Fibroblast of lung (primary cell): ENCODE data around the gene TSSK2. TPM values are rescaled to one million over a fixed set of nuclear protein-coding genes. Genes with fewer than 3 reads are reported as not detected.

Source experiments
- DNase-seq, 2 donors: peaks; one replicate each; pipeline versions ENCODE4 v3.0.0 to v3.0.0-alpha.2; 2010; ENCODE audit warnings: low read depth in 2 of 2
- H2AFZ ChIP-seq: 2 replicates; pipeline ENCODE4 v1.5.1; 2012; ENCODE audit warnings: low read length, control low read depth, inconsistent platforms
- H3K27ac ChIP-seq: 2 replicates; pipeline ENCODE4 v1.5.1; 2011; ENCODE audit warnings: low read length, control low read depth; ENCODE audit not compliant: insufficient read depth
- H3K27me3 ChIP-seq: 2 replicates; pipeline ENCODE4 v1.5.1; 2011; ENCODE audit warnings: mild to moderate bottlenecking, low read length; ENCODE audit not compliant: control insufficient read depth, insufficient read depth
- H3K36me3 ChIP-seq: 2 replicates; pipeline ENCODE4 v1.5.1; 2011; ENCODE audit warnings: low read length; ENCODE audit not compliant: control insufficient read depth, insufficient read depth
- H3K4me1 ChIP-seq: 2 replicates; pipeline ENCODE4 v1.5.1; 2011; ENCODE audit warnings: low read length; ENCODE audit not compliant: control insufficient read depth, insufficient read depth; ENCODE audit errors: extremely low read depth
- H3K4me2 ChIP-seq: 2 replicates; pipeline ENCODE4 v1.5.1; 2011; ENCODE audit warnings: low read length, control low read depth; ENCODE audit not compliant: insufficient read depth; ENCODE audit errors: extremely low read depth
- H3K4me3 ChIP-seq, 4 experiments: fragments of 200-600 bp in 1 of 4; sonication (generic) in 1 of 4; replicated peaks in 1 of 4; 2 replicates each; pipeline ENCODE4 v1.5.1; 2011 to 2016; ENCODE audit warnings: low read length in 4 of 4, low read depth in 3 of 4, mild to moderate bottlenecking in 3 of 4, control low read depth in 2 of 4, inconsistent platforms in 1 of 4, mixed read lengths in 1 of 4; ENCODE audit not compliant: insufficient read depth in 1 of 4; ENCODE audit errors: control extremely low read depth in 1 of 4
- H3K79me2 ChIP-seq: 2 replicates; pipeline ENCODE4 v1.5.1; 2012; ENCODE audit warnings: mild to moderate bottlenecking, low read length, inconsistent platforms; ENCODE audit not compliant: control insufficient read depth, insufficient read depth
- H3K9ac ChIP-seq: 2 replicates; pipeline ENCODE4 v1.5.1; 2011; ENCODE audit warnings: mild to moderate bottlenecking, low read length, control low read depth; ENCODE audit not compliant: insufficient read depth
- H3K9me3 ChIP-seq: 2 replicates; pipeline ENCODE4 v1.5.1; 2012; ENCODE audit warnings: low read depth, low read length; ENCODE audit not compliant: control insufficient read depth, insufficient read depth
- H4K20me1 ChIP-seq: 2 replicates; pipeline ENCODE4 v1.5.1; 2011; ENCODE audit warnings: low read length; ENCODE audit not compliant: control insufficient read depth, insufficient read depth; ENCODE audit errors: extremely low read depth
- CTCF ChIP-seq, 2 donors: IDR thresholded peaks in 1 of 2; conservative IDR thresholded peaks in 1 of 2; 1 replicate in 1 of 2; 2 replicates in 1 of 2; pipeline ENCODE4 v1.5.1; 2011 to 2012; ENCODE audit warnings: low read length in 2 of 2, control low read depth in 1 of 2, inconsistent platforms in 1 of 2, low read depth in 1 of 2, mild to moderate bottlenecking in 1 of 2
- EZH2 ChIP-seq: IDR thresholded peaks from 2 replicates; pipeline ENCODE4 v1.5.1; 2012; ENCODE audit warnings: low read length, control low read depth, mild to moderate bottlenecking; ENCODE audit errors: missing control alignments
- polyA plus RNA-seq, 2 donors: library from polyadenylated mRNA; depleted of rRNA in 1 of 2; stranded (reverse) in 1 of 2; unstranded in 1 of 2; fragments of >200 nt; gene quantifications; 2 replicates each; pipeline ENCODE4 v1.2.1, GENCODE V29; 2011 to 2012; ENCODE audit warnings: missing spikeins in 1 of 2
- total RNA-seq: library from RNA; depleted of rRNA; stranded (reverse); fragments of >200 nt; gene quantifications from 2 replicates; pipeline ENCODE4 v1.2.1, GENCODE V29; 2014

Gene TSSK2
- total and polyA plus RNA-seq, 2 donors (not counting 1 experiment from before 2014, with no cell fraction given) = not detected

- peaks cover 2% of the 10 kb centered on the region for H4K20me1 ChIP-seq
- no peak overlapping the region for H3K27ac ChIP-seq
- H3K4me3 ChIP-seq = no peak overlapping the region
- H3K9me3 ChIP-seq = no peaks in the 10 kb centered on the region
- H3K27me3 ChIP-seq = no peaks in the 10 kb centered on the region
- H3K79me2 ChIP-seq = peaks cover 64% of the 10 kb centered on the region
- no peaks in the 10 kb centered on the region for H3K4me1 ChIP-seq
- H3K4me2 ChIP-seq = no peak overlapping the region
- no peaks in the 10 kb centered on the region for H3K36me3 ChIP-seq
- DNase-seq = no peak
- no peak overlapping the region for H3K9ac ChIP-seq
- H2AFZ ChIP-seq = no peak overlapping the region
- TF ChIP-seq EZH2 = no peak
- no peak for TF ChIP-seq CTCF (conservative IDR thresholded peaks at IDR 0.05 in 1 of 2, IDR thresholded peaks at IDR 0.05 in 1 of 2; ENCODE audit: low read depth in 1 of 2, low read length in 2 of 2)
Measured at GRCh38 chr22:19113429-19113828, 17.7 kb upstream of the TSSK2 start.

GRCh38 chr22:19114984-19115552 lies 16.0 kb upstream of the TSSK2 start:
- Histone ChIP-seq H3K27me3 (no peaks in the 10 kb centered on the region), H4K20me1 (peaks cover 2% of the 10 kb centered on the region), H3K36me3 (peaks cover 4% of the 10 kb centered on the region), H3K9me3 (no peaks in the 10 kb centered on the region), H3K4me1 (no peaks in the 10 kb centered on the region), H3K9ac (no peak overlapping the region), H3K4me2 (no peak overlapping the region), H2AFZ (no peak overlapping the region), H3K4me3 (no peak overlapping the region), H3K79me2 (peaks cover 70% of the 10 kb centered on the region), H3K27ac (no peak overlapping the region)
- DNase-seq = no peak
- no peak for TF ChIP-seq EZH2
- no peak for TF ChIP-seq CTCF (conservative IDR thresholded peaks at IDR 0.05 in 1 of 2, IDR thresholded peaks at IDR 0.05 in 1 of 2; ENCODE audit: low read depth in 1 of 2, low read length in 2 of 2)

GRCh38 chr22:19115628-19116027 lies 15.5 kb upstream of the TSSK2 start:
- H3K9me3 ChIP-seq = no peaks in the 10 kb centered on the region
- H3K36me3 ChIP-seq = peaks cover 6% of the 10 kb centered on the region
- TF ChIP-seq EZH2 (no peak), CTCF (conservative IDR thresholded peaks at IDR 0.05 in 1 of 2, IDR thresholded peaks at IDR 0.05 in 1 of 2; ENCODE audit: low read depth in 1 of 2, low read length in 2 of 2) (no peak)
- H4K20me1 ChIP-seq = peaks cover 2% of the 10 kb centered on the region
- no peak overlapping the region for H3K27ac ChIP-seq
- no peak overlapping the region for H2AFZ ChIP-seq
- DNase-seq = no peak
- H3K4me1 ChIP-seq = peaks cover 2% of the 10 kb centered on the region
- no peak overlapping the region for H3K4me2 ChIP-seq
- H3K9ac ChIP-seq = no peak overlapping the region
- H3K27me3 ChIP-seq = no peaks in the 10 kb centered on the region
- H3K4me3 ChIP-seq = no peak overlapping the region
- peaks cover 74% of the 10 kb centered on the region for H3K79me2 ChIP-seq
